Body of pancreas (tissue), 4 donors: Measurements from ENCODE around the gene PXDN.

ENCODE experiments used
- POLR2A ChIP-seq, 3 donors: fragments of 450-650 bp; IDR thresholded peaks; one replicate each; pipeline ENCODE4 v1.6.1; 2016; ENCODE audit warnings: antibody characterized with exemption in 3 of 3, mild to moderate bottlenecking in 2 of 3
- TF ChIP-seq, protein P1 (sequence below), 7 experiments: fragments of 450-650 bp in 4 of 7; fragments of 200-600 bp in 3 of 7; sonication (generic) in 3 of 7; IDR thresholded peaks; one replicate each; pipeline ENCODE4 v1.5.1; 2016 to 2019; ENCODE audit warnings: antibody characterized with exemption in 7 of 7

DNA sequence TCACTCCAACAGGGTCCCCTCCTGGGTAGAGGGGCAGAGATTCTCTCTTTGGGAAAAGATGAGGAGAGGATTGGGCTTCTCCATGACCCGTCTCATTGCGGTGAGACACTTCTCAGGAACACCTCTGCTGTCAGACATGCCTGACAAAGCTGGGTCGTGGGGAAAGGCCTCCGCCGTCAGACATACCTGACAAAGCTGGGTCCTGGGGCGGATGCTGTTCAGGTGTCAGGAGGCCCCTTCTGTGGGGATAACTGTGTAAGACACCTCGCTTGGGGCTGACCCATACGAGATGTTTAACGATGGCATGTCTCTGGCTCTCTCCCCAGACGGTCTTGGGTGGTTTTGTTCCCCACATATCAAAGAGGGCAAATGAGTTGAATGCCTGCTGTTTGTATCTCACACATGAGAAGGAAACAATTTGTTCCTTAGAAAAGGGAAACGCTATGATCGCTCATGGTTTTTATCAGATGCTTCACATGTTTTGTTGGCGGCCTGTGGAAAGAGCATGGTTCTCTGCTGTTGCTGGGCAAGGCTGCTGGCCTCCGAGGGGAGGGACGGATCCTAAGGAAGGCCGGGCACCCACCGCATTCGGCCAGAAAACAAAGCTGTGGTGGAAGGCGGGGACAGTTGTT lies 40.8 kb upstream of the PXDN start:
- no peak for TF ChIP-seq POLR2A (IDR thresholded peaks at IDR 0.05)
- TF ChIP-seq, protein P1, sequence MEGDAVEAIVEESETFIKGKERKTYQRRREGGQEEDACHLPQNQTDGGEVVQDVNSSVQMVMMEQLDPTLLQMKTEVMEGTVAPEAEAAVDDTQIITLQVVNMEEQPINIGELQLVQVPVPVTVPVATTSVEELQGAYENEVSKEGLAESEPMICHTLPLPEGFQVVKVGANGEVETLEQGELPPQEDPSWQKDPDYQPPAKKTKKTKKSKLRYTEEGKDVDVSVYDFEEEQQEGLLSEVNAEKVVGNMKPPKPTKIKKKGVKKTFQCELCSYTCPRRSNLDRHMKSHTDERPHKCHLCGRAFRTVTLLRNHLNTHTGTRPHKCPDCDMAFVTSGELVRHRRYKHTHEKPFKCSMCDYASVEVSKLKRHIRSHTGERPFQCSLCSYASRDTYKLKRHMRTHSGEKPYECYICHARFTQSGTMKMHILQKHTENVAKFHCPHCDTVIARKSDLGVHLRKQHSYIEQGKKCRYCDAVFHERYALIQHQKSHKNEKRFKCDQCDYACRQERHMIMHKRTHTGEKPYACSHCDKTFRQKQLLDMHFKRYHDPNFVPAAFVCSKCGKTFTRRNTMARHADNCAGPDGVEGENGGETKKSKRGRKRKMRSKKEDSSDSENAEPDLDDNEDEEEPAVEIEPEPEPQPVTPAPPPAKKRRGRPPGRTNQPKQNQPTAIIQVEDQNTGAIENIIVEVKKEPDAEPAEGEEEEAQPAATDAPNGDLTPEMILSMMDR (IDR thresholded peaks at IDR 0.05), result no peak
